ENCODE data around the gene BAHCC1. TPM values are rescaled to one million over a fixed set of nuclear protein-coding genes. Genes with fewer than 3 reads are reported as not detected.

The BAHCC1 gene
- total RNA-seq, 1 donor from 2014 or later: not detected

GRCh38 chr17:81489998-81490992 lies 95.0 kb downstream of the BAHCC1 start:
- Mint-ChIP-seq H3K4me1 (peaks cover 13% of the 10 kb centered on the region), H3K36me3 (ENCODE audit: low read depth) (no peaks in the 10 kb centered on the region), H3K27ac (peak overlapping the region; percentile 47), H3K4me3 (peak overlapping the region; percentile 67), H3K9me3 (no peaks in the 10 kb centered on the region), H3K27me3 (peaks cover 15% of the 10 kb centered on the region)
- intact Hi-C loops (cut with micrococcal nuclease): no loop called here
- DNase-seq: no peak

GRCh38 chr17:81491181-81491581 lies 95.9 kb downstream of the BAHCC1 start:
- H3K4me1 Mint-ChIP-seq: peaks cover 10% of the 10 kb centered on the region
- no peak overlapping the region for H3K27ac Mint-ChIP-seq
- H3K9me3 Mint-ChIP-seq: no peaks in the 10 kb centered on the region
- no peaks in the 10 kb centered on the region for H3K36me3 Mint-ChIP-seq (ENCODE audit: low read depth)
- no peak for DNase-seq
- no peak overlapping the region for H3K4me3 Mint-ChIP-seq
- peaks cover 17% of the 10 kb centered on the region for H3K27me3 Mint-ChIP-seq
- intact Hi-C loops (cut with micrococcal nuclease): no loop called here

- Mint-ChIP-seq H3K4me3 (no peak overlapping the region), H3K36me3 (ENCODE audit: low read depth) (no peaks in the 10 kb centered on the region), H3K4me1 (peaks cover 7% of the 10 kb centered on the region), H3K9me3 (no peaks in the 10 kb centered on the region), H3K27ac (no peak overlapping the region), H3K27me3 (peaks cover 19% of the 10 kb centered on the region)
- intact Hi-C loops (cut with micrococcal nuclease): no loop called here
- no peak for DNase-seq
Observed at GRCh38 chr17:81491761-81492160, 96.5 kb downstream of the BAHCC1 start.

- DNase-seq: no peak
- H3K4me1 Mint-ChIP-seq: peaks cover 7% of the 10 kb centered on the region
- no peak overlapping the region for H3K27ac Mint-ChIP-seq
- intact Hi-C loops (cut with micrococcal nuclease): no loop called here
- H3K4me3 Mint-ChIP-seq: no peak overlapping the region
- no peaks in the 10 kb centered on the region for H3K9me3 Mint-ChIP-seq
- H3K27me3 Mint-ChIP-seq: peaks cover 19% of the 10 kb centered on the region
- H3K36me3 Mint-ChIP-seq (ENCODE audit: low read depth): no peaks in the 10 kb centered on the region
Observed at GRCh38 chr17:81492202-81492601, 96.9 kb downstream of the BAHCC1 start.

DNA sequence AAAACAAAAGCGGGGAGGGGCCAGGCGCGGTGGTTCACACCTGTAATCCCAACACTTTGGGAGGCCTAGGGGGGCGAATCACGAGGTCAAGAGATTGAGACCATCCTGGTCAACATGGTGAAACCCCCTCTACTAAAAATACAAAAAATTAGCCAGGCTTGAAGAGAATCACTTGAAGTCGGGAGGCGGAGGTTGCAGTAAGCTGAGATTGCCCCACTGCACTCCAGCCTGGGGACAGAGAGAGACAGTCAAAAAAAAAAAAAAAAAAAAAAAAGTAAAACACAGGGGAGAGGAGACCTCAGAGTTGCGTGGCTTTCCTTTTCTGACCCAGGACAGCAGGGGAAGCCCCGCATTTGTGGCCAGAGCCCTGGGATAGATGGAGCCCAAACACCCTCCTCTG lies 97.4 kb downstream of the BAHCC1 start:
- peaks cover 4% of the 10 kb centered on the region for H3K4me1 Mint-ChIP-seq

GRCh38 chr17:81493198-81494038 lies 98.2 kb downstream of the BAHCC1 start:
- Mint-ChIP-seq H3K27ac (no peak overlapping the region), H3K4me1 (peaks cover 4% of the 10 kb centered on the region), H3K9me3 (no peaks in the 10 kb centered on the region), H3K27me3 (peaks cover 21% of the 10 kb centered on the region), H3K4me3 (no peak overlapping the region), H3K36me3 (ENCODE audit: low read depth) (no peaks in the 10 kb centered on the region)
- intact Hi-C loops (cut with micrococcal nuclease): no loop called here
- DNase-seq: no peak

More for the DNA sequence above, 97.4 kb downstream of the BAHCC1 start:
- H3K4me3 Mint-ChIP-seq: no peak overlapping the region
- intact Hi-C loops (cut with micrococcal nuclease): no loop called here
- H3K9me3 Mint-ChIP-seq: no peaks in the 10 kb centered on the region
- H3K27me3 Mint-ChIP-seq: peaks cover 19% of the 10 kb centered on the region
- no peaks in the 10 kb centered on the region for H3K36me3 Mint-ChIP-seq (ENCODE audit: low read depth)
- no peak for DNase-seq
- no peak overlapping the region for H3K27ac Mint-ChIP-seq

- peak; percentile 69 for DNase-seq
Observed at GRCh38 chr17:81494626-81495377, 99.5 kb downstream of the BAHCC1 start.

DNA sequence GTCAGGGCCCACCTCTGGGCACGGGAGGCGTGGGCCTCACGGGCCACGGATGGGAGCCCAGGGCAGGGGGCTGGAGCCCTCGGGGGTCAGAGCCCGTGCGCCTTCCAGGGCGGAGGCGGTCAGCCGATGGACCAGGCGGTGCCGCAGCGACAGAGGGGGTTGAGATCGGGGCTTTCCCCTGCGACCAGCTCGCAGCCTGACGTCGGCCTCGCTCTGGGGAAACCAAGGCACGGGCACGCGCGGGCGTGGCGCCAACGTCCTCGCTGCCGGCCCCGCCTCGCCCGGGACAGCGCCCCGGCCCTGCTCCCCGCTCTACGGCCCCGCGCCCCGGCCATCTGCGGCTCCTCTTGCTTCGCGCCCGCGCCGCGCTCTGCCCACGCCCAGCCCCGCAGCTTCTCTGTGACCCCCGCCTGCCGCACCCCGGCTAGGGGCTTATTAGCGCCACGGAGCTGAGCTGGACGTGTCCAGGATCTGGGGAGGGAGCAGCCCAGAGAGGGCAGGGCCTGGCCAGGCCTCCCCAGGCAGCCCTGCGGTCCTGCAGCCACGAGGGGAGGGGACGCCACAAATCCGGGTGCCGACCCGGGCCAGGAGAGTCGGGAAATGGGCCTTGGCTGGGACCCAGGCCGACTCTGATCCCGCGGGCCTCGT lies 103.8 kb downstream of the BAHCC1 start:
- H3K27ac Mint-ChIP-seq: no peak overlapping the region
- no peak for DNase-seq
- no peaks in the 10 kb centered on the region for H3K36me3 Mint-ChIP-seq (ENCODE audit: low read depth)
- H3K27me3 Mint-ChIP-seq: peaks cover 27% of the 10 kb centered on the region
- H3K4me1 Mint-ChIP-seq: peaks cover 4% of the 10 kb centered on the region
- no peaks in the 10 kb centered on the region for H3K9me3 Mint-ChIP-seq
- intact Hi-C loops (cut with micrococcal nuclease): no loop called here
- H3K4me3 Mint-ChIP-seq: no peak overlapping the region

More at GRCh38 chr17:81494626-81495377, 99.5 kb downstream of the BAHCC1 start:
- Mint-ChIP-seq H3K4me3 (no peak overlapping the region), H3K36me3 (ENCODE audit: low read depth) (no peaks in the 10 kb centered on the region), H3K9me3 (no peaks in the 10 kb centered on the region), H3K27ac (no peak overlapping the region), H3K4me1 (peaks cover 4% of the 10 kb centered on the region), H3K27me3 (peaks cover 21% of the 10 kb centered on the region)
- intact Hi-C loops (cut with micrococcal nuclease): no loop called here

DNA sequence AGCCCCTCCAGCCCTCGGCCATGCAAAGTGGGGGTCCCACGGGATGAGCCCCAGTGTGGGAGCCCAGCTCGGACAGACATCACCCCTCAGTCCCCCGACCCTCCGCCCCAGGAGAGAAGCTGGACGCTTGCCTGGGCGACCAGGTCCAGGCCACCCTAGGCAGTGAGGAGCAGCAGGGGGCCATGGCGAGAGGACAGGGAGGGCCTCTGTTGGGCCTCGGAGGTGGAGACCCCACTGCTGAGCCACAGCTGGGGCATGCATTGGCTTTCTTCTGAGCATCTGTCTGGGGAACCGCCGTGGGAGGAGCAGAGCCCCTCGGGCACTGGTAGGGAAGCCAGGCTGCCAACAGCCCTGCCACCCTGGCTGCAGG lies 104.3 kb downstream of the BAHCC1 start:
- DNase-seq: no peak
- Mint-ChIP-seq H3K27me3 (peaks cover 28% of the 10 kb centered on the region), H3K27ac (no peak overlapping the region), H3K36me3 (ENCODE audit: low read depth) (no peaks in the 10 kb centered on the region), H3K4me1 (peaks cover 4% of the 10 kb centered on the region), H3K9me3 (no peaks in the 10 kb centered on the region), H3K4me3 (no peak overlapping the region)
- intact Hi-C loops (cut with micrococcal nuclease): no loop called here

GRCh38 chr17:81500047-81500446 lies 104.8 kb downstream of the BAHCC1 start:
- intact Hi-C loops (cut with micrococcal nuclease): no loop called here

GRCh38 chr17:81502471-81503017 lies 107.3 kb downstream of the BAHCC1 start:
- intact Hi-C loops (cut with micrococcal nuclease): no loop called here
- no peaks in the 10 kb centered on the region for H3K36me3 Mint-ChIP-seq (ENCODE audit: low read depth)

More at GRCh38 chr17:81500047-81500446, 104.8 kb downstream of the BAHCC1 start:
- Mint-ChIP-seq H3K4me3 (no peak overlapping the region), H3K27ac (no peak overlapping the region), H3K4me1 (peaks cover 1% of the 10 kb centered on the region), H3K9me3 (no peaks in the 10 kb centered on the region), H3K36me3 (ENCODE audit: low read depth) (no peaks in the 10 kb centered on the region), H3K27me3 (peaks cover 29% of the 10 kb centered on the region)
- no peak for DNase-seq

DNA sequence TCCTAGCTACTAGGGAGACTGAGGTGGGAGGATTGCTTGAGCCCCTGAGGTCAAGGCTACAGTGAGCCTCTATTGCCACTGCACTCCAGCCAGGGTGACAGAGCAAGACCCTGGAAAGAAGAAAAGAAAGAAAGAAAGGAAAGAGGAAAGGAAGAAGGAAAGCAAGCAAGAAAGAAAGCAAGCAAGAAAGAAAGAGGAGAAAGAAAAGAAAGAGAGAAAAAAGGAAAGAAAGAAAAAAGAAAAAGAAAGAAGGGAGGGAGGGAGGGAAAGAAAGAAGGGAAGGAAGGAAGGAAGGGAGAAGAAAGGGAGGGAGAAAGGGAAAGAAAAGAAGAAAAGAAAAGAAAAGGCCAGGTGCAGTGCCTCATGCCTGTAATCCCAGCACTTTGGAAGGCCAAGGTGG lies 108.4 kb downstream of the BAHCC1 start:
- no peak for DNase-seq
- intact Hi-C loops (cut with micrococcal nuclease): no loop called here
- Mint-ChIP-seq H3K36me3 (ENCODE audit: low read depth) (peaks cover 8% of the 10 kb centered on the region), H3K4me1 (peaks cover 4% of the 10 kb centered on the region), H3K27ac (no peak overlapping the region), H3K27me3 (peaks cover 24% of the 10 kb centered on the region), H3K4me3 (no peak overlapping the region), H3K9me3 (no peaks in the 10 kb centered on the region)

More at GRCh38 chr17:81502471-81503017, 107.3 kb downstream of the BAHCC1 start:
- H3K27me3 Mint-ChIP-seq: peaks cover 27% of the 10 kb centered on the region
- H3K4me3 Mint-ChIP-seq: no peak overlapping the region
- H3K4me1 Mint-ChIP-seq: no peaks in the 10 kb centered on the region
- no peak for DNase-seq
- no peak overlapping the region for H3K27ac Mint-ChIP-seq
- no peaks in the 10 kb centered on the region for H3K9me3 Mint-ChIP-seq
